Testis (tissue), 2 donors: ENCODE measurements around the gene ITCH.

Source experiments
- POLR2A ChIP-seq: fragments of 450-650 bp; IDR thresholded peaks from one replicate; pipeline ENCODE4 v1.6.1; 2017; ENCODE audit warnings: antibody characterized with exemption, mild to moderate bottlenecking, moderate library complexity
- TF ChIP-seq, protein P1 (sequence below), 3 experiments: fragments of 450-650 bp in 2 of 3; fragments of 200-600 bp in 1 of 3; sonication (generic) in 1 of 3; IDR thresholded peaks; one replicate each; pipeline ENCODE4 v1.5.1; 2016 to 2019; ENCODE audit warnings: antibody characterized with exemption in 3 of 3, mild to moderate bottlenecking in 2 of 3, moderate library complexity in 1 of 3

DNA sequence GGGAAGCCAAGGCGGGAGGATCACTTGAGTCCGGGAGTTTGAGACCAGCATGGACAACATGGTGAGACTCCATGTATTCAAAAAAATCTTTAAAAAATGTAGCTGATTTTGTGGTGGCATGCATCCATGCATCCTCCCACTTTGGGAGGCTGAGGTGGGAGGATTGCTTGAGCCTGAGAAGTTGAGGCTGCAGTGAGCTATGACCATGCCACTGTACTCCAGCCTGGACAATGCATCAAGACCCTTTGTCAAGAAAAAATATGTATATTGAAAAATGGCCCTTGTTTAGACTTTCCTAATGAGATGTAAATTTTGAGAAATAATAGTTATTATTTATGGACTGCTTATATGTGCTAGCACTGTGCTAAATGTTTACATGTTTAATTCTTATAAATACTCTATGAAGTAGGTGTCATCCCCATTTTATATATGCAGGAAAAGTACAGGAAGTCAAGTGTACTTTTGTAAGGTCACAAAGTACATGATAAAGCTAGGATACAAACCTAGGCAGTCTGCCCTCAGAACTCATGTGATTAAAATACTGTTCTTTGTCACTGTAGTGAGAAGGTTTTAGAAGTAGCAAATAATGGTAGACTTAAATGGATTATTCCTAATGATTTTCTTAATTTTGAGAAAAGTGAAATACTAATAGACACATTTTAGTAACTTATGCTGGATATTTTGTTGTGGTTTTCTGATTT, 58.8 kb downstream of the ITCH start:
- no peak for TF ChIP-seq POLR2A
- TF ChIP-seq, protein P1, sequence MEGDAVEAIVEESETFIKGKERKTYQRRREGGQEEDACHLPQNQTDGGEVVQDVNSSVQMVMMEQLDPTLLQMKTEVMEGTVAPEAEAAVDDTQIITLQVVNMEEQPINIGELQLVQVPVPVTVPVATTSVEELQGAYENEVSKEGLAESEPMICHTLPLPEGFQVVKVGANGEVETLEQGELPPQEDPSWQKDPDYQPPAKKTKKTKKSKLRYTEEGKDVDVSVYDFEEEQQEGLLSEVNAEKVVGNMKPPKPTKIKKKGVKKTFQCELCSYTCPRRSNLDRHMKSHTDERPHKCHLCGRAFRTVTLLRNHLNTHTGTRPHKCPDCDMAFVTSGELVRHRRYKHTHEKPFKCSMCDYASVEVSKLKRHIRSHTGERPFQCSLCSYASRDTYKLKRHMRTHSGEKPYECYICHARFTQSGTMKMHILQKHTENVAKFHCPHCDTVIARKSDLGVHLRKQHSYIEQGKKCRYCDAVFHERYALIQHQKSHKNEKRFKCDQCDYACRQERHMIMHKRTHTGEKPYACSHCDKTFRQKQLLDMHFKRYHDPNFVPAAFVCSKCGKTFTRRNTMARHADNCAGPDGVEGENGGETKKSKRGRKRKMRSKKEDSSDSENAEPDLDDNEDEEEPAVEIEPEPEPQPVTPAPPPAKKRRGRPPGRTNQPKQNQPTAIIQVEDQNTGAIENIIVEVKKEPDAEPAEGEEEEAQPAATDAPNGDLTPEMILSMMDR (IDR thresholded peaks at IDR 0.05), result no peak
